GM18502 (cell line): ENCODE measurements around the gene PTEN.
"Not testable (repeated sequence)": the region's sequence is repeated elsewhere in the genome, so short reads cannot be mapped to it uniquely, and the experiment has no call there.

Experiments used
- ATAC-seq: cut with Tn5 transposase; IDR thresholded peaks from one replicate; pipeline ENCODE4 v1.9.1; 2021; ENCODE audit warnings: mild to moderate bottlenecking; ENCODE audit not compliant: unreplicated experiment, poor library complexity

PTEN gene

GRCh38 chr10:87867453-87867852, 4.0 kb downstream of the PTEN start:
- ATAC-seq, result no peak

GRCh38 chr10:87868277-87868676, 4.9 kb downstream of the PTEN start:
- no peak for ATAC-seq

GRCh38 chr10:87869139-87869538, 5.7 kb downstream of the PTEN start:
- ATAC-seq, result not testable (repeated sequence)

GRCh38 chr10:87869773-87870551, 6.5 kb downstream of the PTEN start:
- no peak for ATAC-seq

- ATAC-seq, result no peak
Observed at GRCh38 chr10:87872828-87873227, 9.4 kb downstream of the PTEN start.

GRCh38 chr10:87873656-87874055, 10.2 kb downstream of the PTEN start:
- ATAC-seq, result no peak

- ATAC-seq, result no peak
Observed at GRCh38 chr10:87875929-87876571, 12.6 kb downstream of the PTEN start.

- ATAC-seq, result no peak
Observed at GRCh38 chr10:87878664-87879459, 15.4 kb downstream of the PTEN start.

GRCh38 chr10:87880336-87880735, 16.9 kb downstream of the PTEN start:
- ATAC-seq, result no peak

GRCh38 chr10:87881373-87882059, 18.1 kb downstream of the PTEN start:
- ATAC-seq, result not testable (repeated sequence)

- ATAC-seq, result no peak
Observed at GRCh38 chr10:87882555-87883294, 19.3 kb downstream of the PTEN start.

GRCh38 chr10:87886635-87887034, 23.2 kb downstream of the PTEN start:
- no peak for ATAC-seq

GRCh38 chr10:87887146-87887545, 23.7 kb downstream of the PTEN start:
- no peak for ATAC-seq

GRCh38 chr10:87887548-87888289, 24.3 kb downstream of the PTEN start:
- ATAC-seq, result no peak

- ATAC-seq, result no peak
Observed at GRCh38 chr10:87895430-87895829, 32.0 kb downstream of the PTEN start.

GRCh38 chr10:87896216-87896615, 32.8 kb downstream of the PTEN start:
- no peak for ATAC-seq

GRCh38 chr10:87897957-87898356, 34.5 kb downstream of the PTEN start:
- ATAC-seq, result not testable (repeated sequence)

- ATAC-seq, result not testable (repeated sequence)
Observed at GRCh38 chr10:87903396-87903795, 40.0 kb downstream of the PTEN start.
